GM21390 (cell line): ENCODE measurements around the gene SHD.
"Not testable (repeated sequence)": the region's sequence is repeated elsewhere in the genome, so short reads cannot be mapped to it uniquely, and the experiment has no call there.

ENCODE experiments used
- ATAC-seq: cut with Tn5 transposase; IDR thresholded peaks from one replicate; pipeline ENCODE4 v1.9.1; 2021; ENCODE audit not compliant: unreplicated experiment

The SHD gene

DNA sequence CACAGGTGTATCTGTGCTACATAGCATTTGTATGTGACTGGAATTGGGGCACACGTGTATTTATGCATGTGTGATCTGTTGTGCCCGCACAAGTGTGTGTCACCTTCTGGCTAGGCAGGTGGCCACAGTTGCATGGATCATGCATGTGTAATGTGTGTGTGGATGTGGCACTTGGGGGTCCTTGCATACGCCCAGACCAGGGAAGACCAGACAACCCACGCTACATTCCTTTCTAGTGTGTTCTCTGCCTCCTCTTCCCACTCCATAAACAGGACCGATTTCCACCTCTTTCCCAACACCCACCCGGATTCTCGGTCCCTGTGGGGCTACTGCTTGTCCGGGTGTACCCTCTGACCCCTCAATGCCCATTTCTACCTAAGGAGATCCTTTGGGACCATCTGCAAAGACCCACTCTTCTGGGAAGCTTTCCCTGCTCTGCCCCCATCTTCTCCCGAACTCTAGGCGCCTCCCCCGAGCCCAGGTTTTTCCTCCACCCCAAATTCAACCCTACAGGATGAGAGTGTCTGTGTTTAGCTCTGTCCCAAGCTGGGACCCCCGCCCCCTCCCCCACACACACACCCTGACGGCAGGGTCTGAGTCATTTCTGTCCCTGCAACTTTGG lies 47.3 kb downstream of the SHD start:
- ATAC-seq, result no peak

DNA sequence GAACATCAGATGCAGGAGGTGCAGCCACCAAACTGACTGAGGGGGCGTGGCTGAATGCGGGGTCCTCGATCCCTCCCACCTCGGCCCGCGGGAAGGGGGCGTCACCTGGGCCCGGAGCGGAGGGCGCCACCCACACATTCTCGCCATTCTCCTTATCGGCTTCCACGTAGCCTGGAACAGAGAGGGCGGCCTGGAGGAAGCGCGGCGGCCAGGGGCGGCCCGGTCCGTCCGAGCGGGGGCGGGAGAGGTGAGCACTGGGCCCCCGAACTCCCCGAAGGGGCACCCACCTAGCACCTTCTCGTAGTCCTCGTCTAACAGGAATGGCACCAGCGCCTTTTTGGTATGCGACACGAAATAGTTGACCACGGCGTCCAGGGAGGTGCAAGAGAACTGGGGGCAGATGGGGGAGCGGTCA lies 47.8 kb downstream of the SHD start:
- no peak for ATAC-seq

DNA sequence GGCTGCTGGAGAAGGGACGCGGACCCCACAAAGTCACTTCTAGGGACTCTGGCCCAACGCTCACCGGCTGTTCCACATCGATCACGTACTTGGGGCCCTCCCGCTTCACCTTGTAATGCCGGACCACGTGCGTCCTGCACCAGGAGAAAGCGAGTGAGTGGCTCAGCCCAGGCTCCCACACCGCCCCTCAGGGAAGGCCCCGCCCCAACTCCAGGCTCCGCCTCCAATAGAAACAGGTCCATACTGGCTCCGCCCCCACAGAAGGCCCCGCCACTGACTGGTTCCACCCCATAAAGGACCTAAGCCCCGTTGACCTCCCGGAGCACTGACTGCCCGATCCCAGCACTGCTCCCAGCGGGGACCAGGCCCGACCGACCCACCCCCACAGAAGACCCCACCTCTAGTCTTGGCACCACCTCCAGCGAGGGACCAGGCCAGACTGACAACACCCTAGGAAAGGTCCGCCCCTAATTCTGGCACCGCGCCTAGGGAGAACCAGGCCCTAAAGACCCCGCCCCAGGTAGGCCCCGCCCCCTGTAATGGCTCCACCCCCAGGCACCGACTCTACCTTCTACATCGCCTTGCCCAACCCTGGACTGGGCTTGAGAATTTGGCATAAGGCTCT lies 48.3 kb downstream of the SHD start:
- no peak for ATAC-seq

DNA sequence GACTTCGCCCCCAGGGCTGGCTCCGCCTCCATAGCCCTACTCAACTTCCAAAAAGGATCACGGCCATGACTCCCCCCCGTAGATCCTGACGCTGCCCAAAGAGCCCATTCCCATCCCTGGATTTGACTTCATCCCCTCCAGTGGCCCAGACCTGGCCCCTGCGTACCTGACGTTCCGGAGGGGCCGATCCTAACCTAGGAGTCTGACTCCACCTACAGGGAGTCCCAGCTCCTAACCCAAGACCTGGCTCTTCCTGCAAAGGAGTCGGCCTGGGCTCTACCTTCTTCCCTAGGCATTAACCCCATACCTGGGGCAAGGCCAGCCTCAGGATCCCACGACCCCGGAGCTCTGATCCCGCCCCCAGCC lies 48.8 kb downstream of the SHD start:
- peak; percentile 10 for ATAC-seq

DNA sequence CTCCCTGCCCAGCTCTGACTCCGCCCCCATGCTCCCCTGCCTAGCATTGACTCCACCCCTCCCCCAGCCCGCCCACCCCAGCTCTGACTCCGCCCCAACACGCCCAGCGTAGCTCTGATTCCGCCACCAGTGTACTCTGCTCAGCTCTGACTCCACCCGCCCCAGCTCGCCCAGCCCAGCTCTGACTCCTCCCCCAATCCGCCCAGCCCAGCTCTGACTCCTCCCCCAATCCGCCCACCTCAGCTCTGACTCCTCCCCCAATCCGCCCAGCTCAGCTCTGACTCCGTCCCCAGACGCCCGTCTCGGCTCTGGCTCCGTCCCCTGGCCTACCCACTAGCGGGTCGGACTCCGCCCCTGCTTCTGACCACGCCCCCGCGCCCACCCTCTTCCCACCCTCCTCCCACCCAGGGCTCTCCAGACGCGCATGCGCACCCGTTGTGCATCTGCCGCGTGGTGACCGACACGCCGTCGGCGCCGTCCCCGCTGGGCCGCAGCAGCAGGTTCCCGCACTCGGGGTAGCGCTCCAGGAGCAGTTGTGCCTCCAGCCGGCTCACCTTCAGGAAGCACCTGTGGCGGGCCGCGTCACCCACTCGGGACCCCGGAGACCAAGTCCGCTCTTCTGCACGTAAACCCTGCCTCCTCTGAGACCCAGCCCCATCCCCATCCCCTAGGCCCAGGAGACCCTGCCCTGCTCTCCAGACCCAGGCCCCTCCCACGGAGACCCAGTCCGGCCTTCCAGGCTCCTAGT lies 49.4 kb downstream of the SHD start:
- peak; percentile 79 for ATAC-seq

DNA sequence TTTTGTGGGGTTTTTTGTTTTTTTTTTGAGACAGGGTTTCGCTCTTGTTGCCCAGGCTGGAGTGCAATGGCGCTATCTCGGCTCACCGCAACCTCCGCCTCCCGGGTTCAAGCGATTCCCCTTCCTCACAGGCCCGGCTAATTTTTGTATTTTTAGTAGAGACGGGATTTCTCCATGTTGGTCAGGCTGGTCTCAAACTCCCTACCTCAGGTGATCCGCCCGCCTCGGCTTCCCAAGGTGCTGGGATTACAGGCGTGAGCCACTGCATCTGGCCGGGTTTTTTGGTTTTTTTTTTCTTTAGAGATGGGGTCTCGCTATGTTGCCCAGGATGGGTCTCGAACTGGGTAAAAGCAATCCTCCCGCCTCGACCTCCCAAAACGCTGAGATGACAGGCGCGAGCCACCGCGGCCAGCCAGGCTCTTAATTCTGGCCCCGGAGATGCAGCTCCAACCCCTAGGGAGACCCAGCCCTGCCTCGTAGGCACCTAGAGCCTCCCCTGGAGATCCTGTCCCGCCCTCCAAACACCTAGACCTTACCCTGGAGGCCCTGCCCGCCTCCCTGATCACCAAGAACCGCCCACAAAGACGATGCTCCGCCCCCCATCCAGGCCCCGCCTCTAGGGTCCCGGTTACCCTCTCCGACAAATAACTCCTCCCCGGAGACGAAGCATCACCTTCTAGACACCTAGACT lies 50.1 kb downstream of the SHD start:
- ATAC-seq, result not testable (repeated sequence)

DNA sequence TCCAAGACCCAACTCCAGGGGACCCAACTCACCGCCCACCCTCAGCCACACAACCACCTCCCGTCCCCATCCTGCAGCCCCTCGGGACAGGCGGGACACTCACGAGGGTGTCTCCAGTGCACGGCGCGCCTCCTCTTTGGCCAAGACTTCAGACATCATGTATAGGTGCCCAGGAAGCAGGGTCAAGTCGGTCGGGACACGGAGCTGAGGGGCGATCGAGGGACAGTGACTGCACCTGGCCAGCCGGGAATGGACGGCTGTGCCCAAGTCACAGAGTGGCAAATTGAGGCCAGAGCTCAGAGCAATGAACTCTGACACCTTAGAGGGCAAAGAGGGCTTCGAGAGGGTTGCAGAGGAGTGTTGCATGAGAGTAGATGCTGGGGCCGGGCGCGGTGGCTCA lies 50.8 kb downstream of the SHD start:
- ATAC-seq, result no peak

DNA sequence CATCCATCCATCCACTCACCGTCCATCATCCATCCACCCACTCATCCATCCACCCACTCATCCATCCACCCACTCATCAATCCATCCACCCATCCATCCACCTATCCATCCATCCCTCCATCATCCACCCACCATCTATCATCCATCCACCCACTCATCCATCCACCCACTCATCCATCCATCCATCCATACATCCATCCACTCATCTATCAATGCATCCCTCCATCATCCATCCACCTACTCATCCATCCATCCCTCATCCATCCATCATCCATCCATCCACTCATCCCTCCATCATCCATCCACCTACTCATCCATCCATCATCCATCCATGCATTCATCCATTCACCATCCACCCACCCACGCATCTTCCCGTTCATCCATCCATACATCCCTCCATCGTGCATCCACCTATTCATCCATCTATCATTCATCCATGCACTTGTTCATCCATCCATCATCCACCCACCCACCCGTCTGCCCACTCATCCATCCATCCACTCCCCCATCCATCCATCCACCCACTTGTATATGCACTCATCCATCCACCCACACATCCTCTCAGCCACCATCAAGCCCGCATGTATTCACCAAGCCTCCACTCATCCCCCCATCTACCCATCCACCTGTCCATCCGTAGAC lies 56.0 kb downstream of the SHD start:
- ATAC-seq, result no peak

DNA sequence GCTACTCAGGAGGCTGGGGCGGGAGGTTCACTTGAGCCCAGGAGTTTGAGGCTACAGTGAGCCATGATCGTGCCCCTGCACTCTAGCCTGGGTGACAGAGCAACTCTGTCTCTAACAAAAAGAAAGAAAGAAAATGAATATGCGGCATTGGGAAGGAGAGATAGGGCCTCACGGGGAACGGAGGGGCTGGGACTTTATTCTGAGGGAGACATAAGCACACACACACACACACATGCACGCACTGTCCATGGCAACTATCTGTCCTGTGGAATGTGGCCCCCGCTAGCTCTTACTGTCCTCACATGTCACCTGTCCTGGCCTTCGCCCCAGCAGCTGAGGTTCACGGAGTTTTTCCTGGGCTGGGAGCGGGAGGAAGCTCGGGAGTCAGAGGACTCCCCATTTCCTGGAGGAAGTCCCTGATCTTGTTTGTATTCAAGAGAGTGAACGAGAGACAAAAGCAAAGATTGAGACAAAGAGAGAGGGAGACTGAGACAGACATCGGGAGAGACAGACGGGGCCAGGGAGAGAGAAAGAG lies 58.9 kb downstream of the SHD start:
- ATAC-seq, result no peak

DNA sequence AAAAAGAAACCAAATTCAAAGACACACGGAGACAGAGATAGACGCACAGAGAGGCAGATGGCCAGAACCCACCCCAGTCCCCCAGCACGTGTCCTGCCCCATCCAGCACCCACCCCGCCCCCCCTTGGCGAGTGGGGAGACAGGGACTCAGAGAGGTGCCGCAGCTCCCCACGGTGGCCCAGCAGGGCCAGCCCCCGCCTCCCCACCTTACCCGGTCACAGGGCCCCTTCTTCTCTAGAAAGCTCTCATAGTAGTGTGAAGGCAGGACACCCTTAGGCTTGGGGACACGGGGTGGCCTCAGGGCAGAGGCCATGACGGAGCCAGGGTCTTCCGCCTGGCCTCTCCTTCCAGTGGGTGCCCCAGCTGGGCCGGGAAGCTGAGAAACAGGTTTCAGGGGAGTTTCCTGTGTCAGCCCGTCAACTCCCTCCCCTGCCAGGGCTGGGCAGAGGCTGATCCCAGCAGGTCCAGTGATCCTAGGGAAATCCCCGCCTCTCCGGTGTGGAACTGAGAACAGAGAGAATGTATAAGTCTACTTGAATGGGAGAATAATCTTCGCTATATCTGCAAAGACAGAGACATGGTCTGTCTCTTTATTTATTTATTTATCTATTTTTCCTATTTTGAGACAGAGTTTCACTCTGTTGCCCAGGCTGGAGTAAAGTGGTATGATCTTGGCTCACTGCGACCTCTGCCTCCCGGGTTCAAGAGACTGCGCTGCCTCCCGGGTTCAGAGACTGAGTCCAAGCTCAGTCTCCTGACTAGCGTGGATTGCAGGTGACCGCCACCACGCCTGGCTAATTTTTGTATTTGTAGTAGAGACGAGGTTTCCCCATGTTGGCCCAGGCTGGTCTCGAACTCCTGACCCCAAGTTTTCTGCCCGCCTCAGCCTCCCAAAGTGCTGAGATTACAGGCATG lies 59.6 kb downstream of the SHD start, which contains the start of gene STAP2:
TSS of gene STAP2 (minus strand) at position 387 of the 915 bp plus-strand sequence. CDS start at position 313, 74 bp downstream.
- no peak for ATAC-seq
